H1 (cell line): ENCODE measurements around the gene CHMP1B. TPM values are rescaled to one million over a fixed set of nuclear protein-coding genes. Genes with fewer than 3 reads are reported as not detected.

Experiments
- CTCF ChIA-PET: fragments of 300-600 bp; sonication (Branson Sonifier 250); formaldehyde crosslinking; loops from one replicate; lab custom pipeline; 2021; ENCODE audit not compliant: partially characterized antibody; lab: Charles Lee
- POLR2A ChIA-PET: fragments of 300-600 bp; sonication (Branson Sonifier 250); formaldehyde crosslinking; loops from one replicate; lab custom pipeline; 2021; ENCODE audit warnings: inconsistent platforms; ENCODE audit not compliant: partially characterized antibody; lab: Charles Lee
- DNase-seq, 2 experiments: peaks; one replicate each; pipeline versions ENCODE4 v3.0.0 to v3.0.0-alpha.2; 2010 to 2022; ENCODE audit warnings: low spot score in 2 of 2, low read depth in 1 of 2, mixed read lengths in 1 of 2
- FAIRE-seq: peaks from 2 replicates; lab custom pipeline; 2011; peaks lifted over from hg19 to GRCh38; lab: Jason Lieb, UNC
- H2AFZ ChIP-seq: 2 replicates; pipeline ENCODE4 v1.8.1; 2012; ENCODE audit warnings: low read length, inconsistent platforms
- H2AK5ac ChIP-seq: 2 replicates; pipeline ENCODE4 v1.6.1; 2013; ENCODE audit warnings: low read depth, low read length
- H2BK120ac ChIP-seq: replicated peaks from 2 replicates; pipeline ENCODE3; 2013; ENCODE audit warnings: low read depth, low read length, inconsistent platforms
- H2BK12ac ChIP-seq: 2 replicates; pipeline ENCODE4 v1.6.1; 2013; ENCODE audit warnings: low read depth, low read length
- H2BK15ac ChIP-seq: 2 replicates; pipeline ENCODE4 v1.6.1; 2013; ENCODE audit warnings: low read length
- H2BK20ac ChIP-seq: 2 replicates; pipeline ENCODE4 v1.6.1; 2013; ENCODE audit warnings: low read length
- H2BK5ac ChIP-seq: 2 replicates; pipeline ENCODE4 v1.6.1; 2013; ENCODE audit warnings: low read depth, low read length
- H3K14ac ChIP-seq: 2 replicates; pipeline ENCODE4 v1.6.1; 2013; ENCODE audit warnings: inconsistent platforms; ENCODE audit not compliant: insufficient read length
- H3K18ac ChIP-seq: 2 replicates; pipeline ENCODE4 v1.6.1; 2013; ENCODE audit warnings: low read length; ENCODE audit errors: extremely low read depth
- H3K23ac ChIP-seq: 2 replicates; pipeline ENCODE4 v1.6.1; 2013; ENCODE audit warnings: inconsistent platforms; ENCODE audit not compliant: insufficient read length
- H3K23me2 ChIP-seq: 2 replicates; pipeline ENCODE4 v1.6.1; 2013; ENCODE audit warnings: low read depth, low read length
- H3K27ac ChIP-seq: 2 replicates; pipeline ENCODE4 v1.6.1; 2011; ENCODE audit warnings: low read depth, low read length, inconsistent platforms
- H3K27me3 ChIP-seq, 4 experiments: replicated peaks in 1 of 4; 1 replicate in 1 of 4; 2 replicates in 3 of 4; pipeline versions ENCODE4 v1.6.1 to v1.8.1; 2011 to 2013; ENCODE audit warnings: low read length in 3 of 4, mild to moderate bottlenecking in 3 of 4, inconsistent platforms in 2 of 4, mixed read lengths in 2 of 4, moderate library complexity in 1 of 4; ENCODE audit not compliant: control insufficient read depth in 3 of 4, insufficient read depth in 3 of 4; ENCODE audit errors: extremely low read depth in 1 of 4
- H3K36me3 ChIP-seq, 4 experiments: 2 replicates each; pipeline versions ENCODE4 v1.6.1 to v1.8.1; 2011 to 2013; ENCODE audit warnings: mild to moderate bottlenecking in 4 of 4, low read length in 3 of 4, moderate library complexity in 2 of 4, control low read depth in 1 of 4, inconsistent platforms in 1 of 4; ENCODE audit not compliant: insufficient read depth in 4 of 4, control insufficient read depth in 2 of 4
- H3K4ac ChIP-seq: replicated peaks from 2 replicates; pipeline ENCODE3; 2013; ENCODE audit warnings: low read length, low read depth, mixed read lengths, inconsistent platforms; ENCODE audit not compliant: insufficient read length
- H3K4me1 ChIP-seq, 4 experiments: replicated peaks in 1 of 4; 1 replicate in 1 of 4; 2 replicates in 3 of 4; pipeline versions ENCODE4 v1.6.1 to v1.8.1; 2011 to 2013; ENCODE audit warnings: low read length in 3 of 4, inconsistent platforms in 2 of 4, mixed read lengths in 1 of 4; ENCODE audit not compliant: insufficient read depth in 4 of 4, control insufficient read depth in 3 of 4
- H3K4me2 ChIP-seq, 2 experiments: 2 replicates each; pipeline versions ENCODE4 v1.6.1 to v1.8.1; 2011 to 2013; ENCODE audit warnings: low read depth in 2 of 2, low read length in 2 of 2, control low read depth in 1 of 2, inconsistent platforms in 1 of 2, mild to moderate bottlenecking in 1 of 2; ENCODE audit not compliant: insufficient read depth in 1 of 2
- H3K4me3 ChIP-seq, 4 experiments: fragments of 200-600, 300-600 bp in 1 of 4; sonication (generic), shearing (Covaris generic), sonication (Bioruptor Twin) in 1 of 4; 2 replicates each; pipeline versions ENCODE4 v1.5.1 to v1.8.1; 2011 to 2016; ENCODE audit warnings: low read length in 4 of 4, low read depth in 3 of 4, control low read depth in 2 of 4, inconsistent platforms in 2 of 4, mild to moderate bottlenecking in 2 of 4, mixed read lengths in 1 of 4, moderate library complexity in 1 of 4; ENCODE audit not compliant: insufficient read depth in 2 of 4; ENCODE audit errors: extremely low read depth in 1 of 4
- H3K56ac ChIP-seq: replicated peaks from 2 replicates; pipeline ENCODE3; 2013; ENCODE audit warnings: low read depth, mild to moderate bottlenecking, mixed read lengths, low read length, inconsistent platforms; ENCODE audit not compliant: insufficient read length
- H3K79me1 ChIP-seq: 2 replicates; pipeline ENCODE4 v1.6.1; 2013; ENCODE audit warnings: low read depth, low read length, control low read depth
- H3K79me2 ChIP-seq, 2 experiments: 2 replicates each; pipeline versions ENCODE4 v1.6.1 to v1.8.1; 2012 to 2013; ENCODE audit warnings: low read length in 2 of 2, mild to moderate bottlenecking in 2 of 2, inconsistent platforms in 1 of 2; ENCODE audit not compliant: insufficient read depth in 2 of 2, control insufficient read depth in 1 of 2
- H3K9ac ChIP-seq, 4 experiments: replicated peaks in 1 of 4; 1 replicate in 1 of 4; 2 replicates in 3 of 4; pipeline versions ENCODE4 v1.6.1 to v1.8.1; 2011 to 2013; ENCODE audit warnings: low read depth in 3 of 4, low read length in 3 of 4, control low read depth in 2 of 4, mild to moderate bottlenecking in 2 of 4, moderate library complexity in 2 of 4, inconsistent platforms in 1 of 4; ENCODE audit errors: extremely low read depth in 1 of 4
- H3K9me3 ChIP-seq, 2 experiments: 2 replicates each; pipeline versions ENCODE4 v1.6.1 to v1.8.1; 2012 to 2013; ENCODE audit warnings: mild to moderate bottlenecking in 2 of 2, moderate library complexity in 2 of 2, control low read depth in 1 of 2, inconsistent platforms in 1 of 2, low read depth in 1 of 2, low read length in 1 of 2, mixed read lengths in 1 of 2; ENCODE audit not compliant: insufficient read depth in 2 of 2
- H4K20me1 ChIP-seq, 2 experiments: replicated peaks in 1 of 2; 2 replicates each; pipeline versions ENCODE3 to v1.8.1; 2011 to 2013; ENCODE audit warnings: inconsistent platforms in 2 of 2, low read length in 2 of 2, mild to moderate bottlenecking in 1 of 2; ENCODE audit not compliant: insufficient read depth in 2 of 2, control insufficient read depth in 1 of 2
- H4K5ac ChIP-seq: 2 replicates; pipeline ENCODE4 v1.6.1; 2013; ENCODE audit warnings: low read length, low read depth, mixed read lengths, inconsistent platforms; ENCODE audit not compliant: insufficient read length
- H4K8ac ChIP-seq: 2 replicates; pipeline ENCODE4 v1.8.0; 2013; ENCODE audit warnings: mild to moderate bottlenecking, moderate library complexity, low read length, inconsistent platforms; ENCODE audit not compliant: insufficient read depth; ENCODE audit errors: extremely low read depth
- H4K91ac ChIP-seq: replicated peaks from 2 replicates; pipeline ENCODE3; 2013; ENCODE audit warnings: low read length, mixed read lengths, inconsistent platforms; ENCODE audit not compliant: insufficient read length
- CBX8 ChIP-seq: fragments of 300-800, 300-1000 bp; sonication (generic); IDR thresholded peaks from 2 replicates; pipeline ENCODE4 v1.7.1; 2016; ENCODE audit warnings: low read depth, low read length, borderline replicate concordance
- CHD2 ChIP-seq: IDR thresholded peaks from 2 replicates; pipeline ENCODE4 v1.6.1; 2012; ENCODE audit warnings: low read length, improper control_type of control experiment
- CREB1 ChIP-seq: IDR thresholded peaks from 2 replicates; pipeline ENCODE4 v1.6.1; 2012; ENCODE audit warnings: inconsistent platforms
- E2F6 ChIP-seq: IDR thresholded peaks from 2 replicates; pipeline ENCODE4 v1.6.1; 2012; ENCODE audit warnings: inconsistent platforms
- EP300 ChIP-seq, 2 experiments: IDR thresholded peaks; 1 replicate in 1 of 2; 2 replicates in 1 of 2; pipeline ENCODE4 v1.6.1; 2011 to 2012; ENCODE audit warnings: low read depth in 2 of 2, low read length in 2 of 2, mild to moderate bottlenecking in 2 of 2, borderline replicate concordance in 1 of 2, inconsistent platforms in 1 of 2, moderate library complexity in 1 of 2
- EZH2 ChIP-seq: fragments of 200-600 bp; sonication (generic); IDR thresholded peaks from 2 replicates; pipeline ENCODE4 v1.7.1; 2012; ENCODE audit warnings: low read depth, mild to moderate bottlenecking, moderate library complexity, low read length, inconsistent platforms; ENCODE audit not compliant: severe bottlenecking
- KDM4A ChIP-seq: IDR thresholded peaks from one replicate; pipeline ENCODE4 v1.7.1; 2012; ENCODE audit warnings: low read depth, mild to moderate bottlenecking, moderate library complexity, low read length, inconsistent platforms; ENCODE audit not compliant: severe bottlenecking
- MAFK ChIP-seq: IDR thresholded peaks from 2 replicates; pipeline ENCODE4 v1.6.1; 2012; ENCODE audit warnings: low read depth, mild to moderate bottlenecking, improper control_type of control experiment, low read length
- POU5F1 ChIP-seq: IDR thresholded peaks from 2 replicates; pipeline ENCODE4 v1.6.1; 2011; ENCODE audit warnings: low read depth, mild to moderate bottlenecking, low read length, moderate library complexity
- RFX5 ChIP-seq: IDR thresholded peaks from 2 replicates; pipeline ENCODE4 v1.6.1; 2011; ENCODE audit warnings: low read depth, low read length, improper control_type of control experiment, borderline replicate concordance
- SP2 ChIP-seq: IDR thresholded peaks from 2 replicates; pipeline ENCODE4 v1.6.1; 2012; ENCODE audit warnings: mild to moderate bottlenecking, low read length, inconsistent platforms
- TAF7 ChIP-seq: optimal IDR thresholded peaks from 2 replicates; pipeline ENCODE3; 2011; ENCODE audit warnings: low read depth, mild to moderate bottlenecking, inconsistent platforms, low read length, moderate library complexity, borderline replicate concordance
- TCF12 ChIP-seq: IDR thresholded peaks from 2 replicates; pipeline ENCODE4 v1.6.1; 2011; ENCODE audit warnings: low read depth, mild to moderate bottlenecking, low read length
- TEAD4 ChIP-seq: IDR thresholded peaks from 2 replicates; pipeline ENCODE4 v1.6.1; 2012; ENCODE audit warnings: low read depth, low read length, inconsistent platforms, mixed read lengths
- ZNF274 ChIP-seq: IDR thresholded peaks from 2 replicates; pipeline ENCODE4 v1.7.0; 2012; ENCODE audit warnings: low read length, borderline replicate concordance; ENCODE audit errors: extremely low read depth
- WGBS, 2 experiments: shearing (Covaris generic) in 1 of 2; methylation state at CpG; one replicate each; pipeline versions ENCODE4 v1.1.6 to v1.1.7; 2013 to 2015; ENCODE audit warnings: low lambda C conversion rate in 2 of 2, mixed read lengths in 2 of 2, inconsistent platforms in 1 of 2, low coverage in 1 of 2, missing lambda C conversion rate in 1 of 2; ENCODE audit not compliant: insufficient replicate concordance in 2 of 2, insufficient coverage in 1 of 2, insufficient read length in 1 of 2; ENCODE audit errors: extremely low coverage in 1 of 2, missing lambda C conversion rate in 1 of 2; 5-methylcytosine and 5-hydroxymethylcytosine counted together
- polyA plus RNA-seq, 7 experiments: library from polyadenylated mRNA; depleted of rRNA in 3 of 7; stranded (reverse) in 5 of 7; unstranded in 2 of 7; fragments of >200 nt in 5 of 7; fragments of 200-250 nt in 2 of 7; gene quantifications; 1 replicate in 5 of 7; 2 replicates in 1 of 7; 4 replicates in 1 of 7; pipeline versions ENCODE4 v1.2.1 to v1.2.3, GENCODE V29; 2011 to 2013; ENCODE audit warnings: missing spikeins in 2 of 7, mixed read lengths in 2 of 7
- total RNA-seq: library from RNA; stranded (reverse); fragmentation: NEBNext Ultra II Directional; extraction: Animal tissue kit (Norgen Biotek cat#: 25700); gene quantifications from 2 replicates; pipeline ENCODE4 v1.2.1, GENCODE V29; 2021

The CHMP1B gene
- total and polyA plus RNA-seq, 2 of the 8 experiments (the other 6 are each of a cell fraction or from before 2014, with no cell fraction given): 30.5 to 43.2 TPM

- H2AK5ac ChIP-seq: no peak overlapping the region
- H4K8ac ChIP-seq: no peak overlapping the region
- H3K9me3 ChIP-seq: no peaks in the 10 kb centered on the region
- no peak overlapping the region for H3K23ac ChIP-seq
- H3K4me3 ChIP-seq: no peak overlapping the region
- no peak overlapping the region for H3K9ac ChIP-seq
- no peaks in the 10 kb centered on the region for H3K79me2 ChIP-seq
- H3K36me3 ChIP-seq: no peaks in the 10 kb centered on the region
- no peak for FAIRE-seq
- no peak overlapping the region for H3K56ac ChIP-seq
- no peak overlapping the region for H3K14ac ChIP-seq
- H2AFZ ChIP-seq: no peak overlapping the region
- no peaks in the 10 kb centered on the region for H3K79me1 ChIP-seq
- ChIA-PET CTCF (interaction anchor here (1.2 to 1.4 kb wide), 2 partner anchors 79 to 87 kb away, joined by 3 to 6 read pairs; no protein-coding TSS in a partner anchor), POLR2A (no interaction called here)
- H4K91ac ChIP-seq: no peak overlapping the region
- H2BK20ac ChIP-seq: no peak overlapping the region
- H3K4ac ChIP-seq: no peak overlapping the region
- no peak overlapping the region for H2BK15ac ChIP-seq
- no peak overlapping the region for H3K18ac ChIP-seq
- H3K27me3 ChIP-seq: no peaks in the 10 kb centered on the region
- no peaks in the 10 kb centered on the region for H3K23me2 ChIP-seq
- H3K27ac ChIP-seq: no peak overlapping the region
- H3K4me1 ChIP-seq: peaks cover 0 to 3% (median 1%) of the 10 kb centered on the region in 4 experiments; a peak in 3 of 7 replicates
- H2BK12ac ChIP-seq: no peak overlapping the region
- no peak for DNase-seq
- no peak overlapping the region for H2BK120ac ChIP-seq
- no peak overlapping the region for H4K5ac ChIP-seq
- no peak overlapping the region for H3K4me2 ChIP-seq
- H4K20me1 ChIP-seq: no peaks in the 10 kb centered on the region
- WGBS, 2 experiments: 87% methylated on average over 2 of the region's 2 CpGs; no CpG with 5 or more reads in 1 of the 2 experiments
- H2BK5ac ChIP-seq: no peak overlapping the region
- TF ChIP-seq CREB1 (no peak), TEAD4 (no peak), SP2 (no peak), KDM4A (no peak), CBX8 (no peak), RFX5 (no peak), EZH2 (no peak), POU5F1 (no peak), EP300 (IDR thresholded peaks at IDR 0.05; ENCODE audit: borderline replicate concordance in 1 of 2, low read depth in 2 of 2, low read length in 2 of 2) (no peak), TAF7 (no peak), E2F6 (no peak), CHD2 (no peak), TCF12 (no peak), MAFK (no peak), ZNF274 (no peak)
Observed at GRCh38 chr18:11819938-11820337, 31.3 kb upstream of the CHMP1B start.
